ENCODE results near the gene MS4A1. TPM values are rescaled to one million over a fixed set of nuclear protein-coding genes. Genes with fewer than 3 reads are reported as not detected.

Gene MS4A1
- not detected in 2 replicates for total RNA-seq
- long read RNA-seq = 0 reads

GRCh38 chr11:60455531-60456042 lies at the start of gene MS4A1:
MS4A1 (plus strand) TSS chr11:60455847; CDS start chr11:60462375, 6,528 bp downstream.
- H3K27ac Mint-ChIP-seq (ENCODE audit: unreplicated experiment) = no peak within 1 kb of the TSS
- TF ChIP-seq, protein P1, sequence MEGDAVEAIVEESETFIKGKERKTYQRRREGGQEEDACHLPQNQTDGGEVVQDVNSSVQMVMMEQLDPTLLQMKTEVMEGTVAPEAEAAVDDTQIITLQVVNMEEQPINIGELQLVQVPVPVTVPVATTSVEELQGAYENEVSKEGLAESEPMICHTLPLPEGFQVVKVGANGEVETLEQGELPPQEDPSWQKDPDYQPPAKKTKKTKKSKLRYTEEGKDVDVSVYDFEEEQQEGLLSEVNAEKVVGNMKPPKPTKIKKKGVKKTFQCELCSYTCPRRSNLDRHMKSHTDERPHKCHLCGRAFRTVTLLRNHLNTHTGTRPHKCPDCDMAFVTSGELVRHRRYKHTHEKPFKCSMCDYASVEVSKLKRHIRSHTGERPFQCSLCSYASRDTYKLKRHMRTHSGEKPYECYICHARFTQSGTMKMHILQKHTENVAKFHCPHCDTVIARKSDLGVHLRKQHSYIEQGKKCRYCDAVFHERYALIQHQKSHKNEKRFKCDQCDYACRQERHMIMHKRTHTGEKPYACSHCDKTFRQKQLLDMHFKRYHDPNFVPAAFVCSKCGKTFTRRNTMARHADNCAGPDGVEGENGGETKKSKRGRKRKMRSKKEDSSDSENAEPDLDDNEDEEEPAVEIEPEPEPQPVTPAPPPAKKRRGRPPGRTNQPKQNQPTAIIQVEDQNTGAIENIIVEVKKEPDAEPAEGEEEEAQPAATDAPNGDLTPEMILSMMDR (conservative IDR thresholded peaks at IDR 0.05) = no peak
- no peaks in the 10 kb centered on the region for H3K4me1 Mint-ChIP-seq
- no peak within 1 kb of the TSS for H3K4me3 Mint-ChIP-seq
- no peak for DNase-seq (ENCODE audit: low read depth, low spot score)
- no peaks in the 10 kb centered on the region for H3K9me3 Mint-ChIP-seq
- H3K36me3 Mint-ChIP-seq (ENCODE audit: low read depth) = no peaks in the 10 kb centered on the region
- H3K27me3 Mint-ChIP-seq (ENCODE audit: low read depth) = peaks cover 22% of the 10 kb centered on the region

DNA sequence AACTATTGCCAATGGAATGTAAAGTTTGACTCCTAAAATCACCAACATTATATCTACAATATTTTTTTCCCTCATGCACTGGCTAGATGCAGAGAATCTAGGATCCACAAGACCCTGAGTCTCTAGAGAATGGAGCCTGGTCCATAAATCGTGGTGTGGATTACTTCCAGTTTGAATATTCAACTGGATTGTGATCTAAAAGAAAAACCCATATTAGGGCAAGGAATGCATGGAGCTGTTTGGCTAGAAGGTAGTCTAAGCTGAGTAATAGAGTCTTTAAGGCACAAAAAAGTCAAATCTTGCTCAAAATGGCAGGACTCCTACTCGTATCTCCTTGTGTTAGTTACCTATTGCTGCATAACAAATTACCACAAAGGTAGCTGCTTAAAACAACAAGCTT lies 35.6 kb upstream of the MS4A1 start:
- H3K27me3 Mint-ChIP-seq (ENCODE audit: low read depth) = no peaks in the 10 kb centered on the region
- no peaks in the 10 kb centered on the region for H3K4me1 Mint-ChIP-seq
- no peak for DNase-seq (ENCODE audit: low read depth, low spot score)
- H3K4me3 Mint-ChIP-seq = no peak overlapping the region
- H3K36me3 Mint-ChIP-seq (ENCODE audit: low read depth) = no peaks in the 10 kb centered on the region
- no peak overlapping the region for H3K27ac Mint-ChIP-seq (ENCODE audit: unreplicated experiment)
- TF ChIP-seq, protein P1 (conservative IDR thresholded peaks at IDR 0.05) = no peak
- peaks cover 6% of the 10 kb centered on the region for H3K9me3 Mint-ChIP-seq

- H3K36me3 Mint-ChIP-seq (ENCODE audit: low read depth) = no peaks in the 10 kb centered on the region
- TF ChIP-seq, protein P1 (conservative IDR thresholded peaks at IDR 0.05) = no peak
- peaks cover 2% of the 10 kb centered on the region for H3K9me3 Mint-ChIP-seq
- no peaks in the 10 kb centered on the region for H3K27me3 Mint-ChIP-seq (ENCODE audit: low read depth)
- H3K4me3 Mint-ChIP-seq = no peak overlapping the region
- H3K27ac Mint-ChIP-seq (ENCODE audit: unreplicated experiment) = no peak overlapping the region
- no peak for DNase-seq (ENCODE audit: low read depth, low spot score)
- H3K4me1 Mint-ChIP-seq = no peaks in the 10 kb centered on the region
These were observed 33.0 kb upstream of the MS4A1 start for GRCh38 chr11:60422609-60423008.

DNA sequence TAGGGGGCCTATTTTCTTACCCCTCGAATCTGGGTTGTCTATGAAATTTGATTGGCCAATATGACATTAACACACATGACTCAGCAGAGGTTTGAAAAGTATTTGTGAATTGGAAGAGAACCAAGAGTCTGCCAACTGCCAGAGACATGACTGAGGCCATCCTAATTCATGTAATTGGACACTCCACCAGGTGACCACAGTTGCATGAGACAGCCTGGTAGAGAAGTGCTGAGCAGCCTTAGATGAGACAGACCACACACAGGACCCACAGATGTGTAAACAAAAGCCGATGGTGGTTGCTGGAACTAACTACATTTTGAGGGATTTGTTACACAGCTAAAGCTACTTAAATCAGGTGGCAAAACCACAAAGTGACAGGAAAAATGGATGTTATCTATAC lies 27.1 kb upstream of the MS4A1 start:
- TF ChIP-seq, protein P1 (conservative IDR thresholded peaks at IDR 0.05) = no peak
- Mint-ChIP-seq H3K4me3 (no peak overlapping the region), H3K36me3 (ENCODE audit: low read depth) (no peaks in the 10 kb centered on the region), H3K4me1 (no peaks in the 10 kb centered on the region), H3K9me3 (no peaks in the 10 kb centered on the region), H3K27ac (ENCODE audit: unreplicated experiment) (no peak overlapping the region), H3K27me3 (ENCODE audit: low read depth) (no peaks in the 10 kb centered on the region)
- DNase-seq (ENCODE audit: low read depth, low spot score) = no peak

DNA sequence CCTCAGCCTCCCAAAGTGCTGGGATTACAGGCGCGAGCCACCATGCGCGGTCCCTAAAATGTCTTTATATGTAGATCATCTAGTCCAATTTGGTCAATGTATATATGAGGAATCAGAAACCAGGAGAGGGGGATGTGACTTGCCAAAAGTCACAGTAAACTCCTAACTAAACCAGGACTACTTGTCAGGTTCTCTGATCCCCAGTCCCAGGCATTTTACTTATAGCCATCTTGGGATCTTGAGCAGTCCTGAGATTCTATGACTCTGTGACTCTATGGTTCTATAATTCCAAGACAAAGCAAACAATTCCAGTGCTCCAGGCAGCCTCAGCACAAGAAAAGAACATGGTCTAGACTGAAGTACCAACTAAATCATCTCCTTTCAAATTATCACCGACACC lies 26.4 kb upstream of the MS4A1 start, which contains the start of gene MS4A5:
Gene MS4A5, plus strand, starts transcription at position 301 of the 400 bp plus-strand sequence. CDS start 103 bp downstream, outside the sequence.
- Mint-ChIP-seq H3K27me3 (ENCODE audit: low read depth) (no peaks in the 10 kb centered on the region), H3K4me3 (no peak within 1 kb of the TSS), H3K27ac (ENCODE audit: unreplicated experiment) (no peak within 1 kb of the TSS), H3K4me1 (no peaks in the 10 kb centered on the region), H3K36me3 (ENCODE audit: low read depth) (no peaks in the 10 kb centered on the region), H3K9me3 (no peaks in the 10 kb centered on the region)
- TF ChIP-seq, protein P1 (conservative IDR thresholded peaks at IDR 0.05) = no peak
- no peak for DNase-seq (ENCODE audit: low read depth, low spot score)

Data from neural crest cell (in vitro differentiated cells).